ENCODE measurements around the gene A2M. TPM values are rescaled to one million over a fixed set of nuclear protein-coding genes. Genes with fewer than 3 reads are reported as not detected.

A2M gene
- total RNA-seq, 1 experiment from 2014 or later: 1.2 TPM

DNA sequence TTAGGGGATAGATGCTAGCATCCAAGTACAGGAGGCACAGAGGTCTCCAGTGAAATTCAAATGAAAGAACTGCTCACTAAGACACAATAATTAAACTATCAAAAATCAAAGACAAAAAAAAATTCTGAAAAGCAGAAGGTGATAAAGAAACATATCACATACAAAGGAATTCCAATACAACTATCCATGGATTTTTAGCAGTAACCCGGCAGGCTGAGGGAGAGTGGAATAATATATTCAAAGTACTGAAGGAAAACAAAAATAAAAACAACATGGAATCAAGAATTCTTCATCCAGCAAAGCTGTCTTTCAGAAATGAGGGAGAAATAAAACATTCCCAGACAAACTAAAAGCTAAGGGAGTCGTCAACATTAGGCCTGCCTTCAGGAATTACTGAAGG lies 31.9 kb downstream of the A2M start:
- Mint-ChIP-seq H3K36me3 (ENCODE audit: insufficient read depth in 1 of 3, low read depth in 3 of 3) (peaks cover 10 to 13% (median 13%) of the 10 kb centered on the region in 3 experiments), H3K9me3 (peaks cover 19 to 25% of the 10 kb centered on the region in 2 experiments)

More for the DNA sequence above, 31.9 kb downstream of the A2M start:
- H3K4me1 Mint-ChIP-seq: no peaks in the 10 kb centered on the region
- Histone ChIP-seq H3K27me3 (ENCODE audit: insufficient read depth, low read length) (no peaks in the 10 kb centered on the region), H3K79me1 (ENCODE audit: insufficient read depth, low read depth, low read length, poor library complexity, severe bottlenecking) (no peaks in the 10 kb centered on the region), H3K56ac (ENCODE audit: insufficient read length, low read depth, low read length) (no peak overlapping the region), H3K4me1 (ENCODE audit: insufficient read depth, low read length) (no peaks in the 10 kb centered on the region), H3K18ac (ENCODE audit: insufficient read length, low read depth, low read length) (no peak overlapping the region), H4K91ac (ENCODE audit: insufficient read length, low read depth, low read length) (no peak overlapping the region), H4K20me1 (ENCODE audit: control insufficient read depth, insufficient read depth, insufficient read length) (no peaks in the 10 kb centered on the region), H4K8ac (replicated peaks; ENCODE audit: insufficient read length, low read depth, low read length) (no peak overlapping the region), H3K79me2 (ENCODE audit: insufficient read depth, low read length) (no peaks in the 10 kb centered on the region), H3K9ac (ENCODE audit: extremely low read depth, insufficient read length, low read length) (no peak overlapping the region), H3K4me2 (ENCODE audit: insufficient read depth, insufficient read length, low read length) (no peak overlapping the region), H2BK12ac (ENCODE audit: insufficient read length, low read depth, low read length) (no peak overlapping the region), H3T11ph (ENCODE audit: low read length) (no peak overlapping the region), H2AK5ac (ENCODE audit: insufficient read length, low read length) (no peak overlapping the region), H3K23me2 (ENCODE audit: insufficient read length, low read depth, low read length, poor library complexity, severe bottlenecking) (no peaks in the 10 kb centered on the region), H3K23ac (ENCODE audit: insufficient read length, low read depth, low read length) (no peak overlapping the region), H2BK20ac (ENCODE audit: low read depth, low read length, poor library complexity, severe bottlenecking) (no peak overlapping the region), H4K5ac (ENCODE audit: insufficient read length, low read depth, low read length) (no peak overlapping the region), H2BK120ac (ENCODE audit: low read depth, low read length, poor library complexity, severe bottlenecking) (no peak overlapping the region), H3K9me3 (ENCODE audit: control insufficient read depth, low read depth, low read length) (no peaks in the 10 kb centered on the region), H3K14ac (ENCODE audit: insufficient read depth, low read length) (no peak overlapping the region), H2BK5ac (ENCODE audit: insufficient read length, low read length) (no peak overlapping the region), H3K27ac (ENCODE audit: insufficient read length, low read depth, low read length) (no peak overlapping the region), H3K4ac (ENCODE audit: low read depth, low read length) (no peak overlapping the region), H2AFZ (ENCODE audit: low read length) (no peak overlapping the region), H2BK15ac (ENCODE audit: low read depth, low read length) (no peak overlapping the region)
- no peak overlapping the region for H3K4me3 Mint-ChIP-seq
- no peaks in the 10 kb centered on the region; the same call in 1 of the 2 replicates for H3K27me3 Mint-ChIP-seq (ENCODE audit: low read depth)
- TF ChIP-seq, protein P1, sequence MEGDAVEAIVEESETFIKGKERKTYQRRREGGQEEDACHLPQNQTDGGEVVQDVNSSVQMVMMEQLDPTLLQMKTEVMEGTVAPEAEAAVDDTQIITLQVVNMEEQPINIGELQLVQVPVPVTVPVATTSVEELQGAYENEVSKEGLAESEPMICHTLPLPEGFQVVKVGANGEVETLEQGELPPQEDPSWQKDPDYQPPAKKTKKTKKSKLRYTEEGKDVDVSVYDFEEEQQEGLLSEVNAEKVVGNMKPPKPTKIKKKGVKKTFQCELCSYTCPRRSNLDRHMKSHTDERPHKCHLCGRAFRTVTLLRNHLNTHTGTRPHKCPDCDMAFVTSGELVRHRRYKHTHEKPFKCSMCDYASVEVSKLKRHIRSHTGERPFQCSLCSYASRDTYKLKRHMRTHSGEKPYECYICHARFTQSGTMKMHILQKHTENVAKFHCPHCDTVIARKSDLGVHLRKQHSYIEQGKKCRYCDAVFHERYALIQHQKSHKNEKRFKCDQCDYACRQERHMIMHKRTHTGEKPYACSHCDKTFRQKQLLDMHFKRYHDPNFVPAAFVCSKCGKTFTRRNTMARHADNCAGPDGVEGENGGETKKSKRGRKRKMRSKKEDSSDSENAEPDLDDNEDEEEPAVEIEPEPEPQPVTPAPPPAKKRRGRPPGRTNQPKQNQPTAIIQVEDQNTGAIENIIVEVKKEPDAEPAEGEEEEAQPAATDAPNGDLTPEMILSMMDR (conservative IDR thresholded peaks at IDR 0.05): no peak
- DNase-seq: no peak
- WGBS (ENCODE audit: extremely low coverage, insufficient read length, low lambda C conversion rate): no CpG with 5 or more reads among the region's 2 CpGs
- no peak overlapping the region for H3K27ac Mint-ChIP-seq

Measured in H9 (cell line).